ENCODE measurements around the gene EML5. TPM values are rescaled to one million over a fixed set of nuclear protein-coding genes. Genes with fewer than 3 reads are reported as not detected.
A peak's percentile ranks its signal among the peaks of the same experiment; 100 is the strongest.

EML5 gene
- total RNA-seq, result 0.93 TPM
- 1 to 10 TPM in 3 of 8 donors, under 1 TPM in 5; 0.38 to 1.7 (median 0.84) TPM for polyA plus RNA-seq (ENCODE audit: insufficient read depth in 1 of 8, insufficient read length in 8 of 8, low replicate concordance in 1 of 8)
- long read RNA-seq, donor 1, result 0 reads
- long read RNA-seq, donor 2, result 0 reads
- long read RNA-seq, donor 3, result 0 reads
- long read RNA-seq, donor 4, result 0 reads
- long read RNA-seq, donor 5, result 0 reads
- long read RNA-seq, donor 6, result 0 reads
- long read RNA-seq, donor 7, result 0 reads
- long read RNA-seq, donor 8, result 0 reads
- long read RNA-seq, donor 9, result 0 reads
- long read RNA-seq, donor 10, result 0 reads
- long read RNA-seq, donor 11, result 0 reads

GRCh38 chr14:88792473-88793258 is at the start of gene EML5:
Gene EML5, minus strand, starts transcription at chr14:88792953. Its CDS starts 450 bp downstream, at chr14:88792503.
- peaks cover 12% of the 10 kb centered on the region for H3K4me1 ChIP-seq (ENCODE audit: control insufficient read depth, insufficient read depth, low read length)
- WGBS (ENCODE audit: insufficient coverage), result under 1% methylated on average over 110 of the region's 111 CpGs
- no peaks in the 10 kb centered on the region for H3K9me3 ChIP-seq (replicated peaks; ENCODE audit: control insufficient read depth, low read depth, low read length)
- H3K36me3 ChIP-seq (ENCODE audit: control insufficient read depth, insufficient read depth, low read length), result no peaks in the 10 kb centered on the region
- peak within 1 kb of the TSS; percentile 7 for H3K27ac ChIP-seq (ENCODE audit: low read length)
- peak; percentile 86 for DNase-seq
- peak within 1 kb of the TSS; percentile 61 for H3K4me3 ChIP-seq (ENCODE audit: low read length)
- H3K27me3 ChIP-seq (ENCODE audit: control insufficient read depth, insufficient read depth, low read length), result peaks cover 18% of the 10 kb centered on the region

DNA sequence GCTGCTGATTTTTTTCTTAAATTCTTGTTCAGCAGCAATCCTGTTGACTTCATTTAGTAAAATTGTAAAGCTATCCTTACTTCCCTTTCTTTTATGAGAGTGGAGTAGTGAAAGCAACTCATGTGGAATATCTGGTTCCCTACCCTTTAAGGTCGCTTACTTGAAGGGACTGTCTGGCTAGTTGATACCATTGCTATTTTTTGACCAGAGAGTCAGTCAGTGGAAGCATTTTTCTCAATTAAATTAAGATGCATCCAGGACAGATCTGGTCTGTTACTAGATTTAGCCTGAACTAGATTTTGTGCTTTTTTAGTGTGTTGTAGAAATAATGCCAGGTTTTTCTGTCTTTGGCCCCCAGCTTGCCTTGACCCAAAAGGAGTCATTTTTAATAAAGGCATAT is 49.7 kb upstream of the EML5 start:
- H3K27ac ChIP-seq (ENCODE audit: low read length), result no peak overlapping the region
- DNase-seq, result no peak
- no peaks in the 10 kb centered on the region for H3K27me3 ChIP-seq (ENCODE audit: control insufficient read depth, insufficient read depth, low read length)
- H3K4me1 ChIP-seq (ENCODE audit: control insufficient read depth, insufficient read depth, low read length), result no peaks in the 10 kb centered on the region
- no peaks in the 10 kb centered on the region for H3K36me3 ChIP-seq (ENCODE audit: control insufficient read depth, insufficient read depth, low read length)
- no peaks in the 10 kb centered on the region for H3K9me3 ChIP-seq (replicated peaks; ENCODE audit: control insufficient read depth, low read depth, low read length)
- WGBS (ENCODE audit: insufficient coverage), result no CpG with 5 or more reads among the region's 1 CpG
- no peak overlapping the region for H3K4me3 ChIP-seq (ENCODE audit: low read length)

- DNase-seq, result no peak
- Histone ChIP-seq H3K4me3 (ENCODE audit: low read length) (no peak overlapping the region), H3K36me3 (ENCODE audit: control insufficient read depth, insufficient read depth, low read length) (no peaks in the 10 kb centered on the region), H3K27ac (ENCODE audit: low read length) (no peak overlapping the region), H3K9me3 (replicated peaks; ENCODE audit: control insufficient read depth, low read depth, low read length) (no peaks in the 10 kb centered on the region), H3K27me3 (ENCODE audit: control insufficient read depth, insufficient read depth, low read length) (no peaks in the 10 kb centered on the region), H3K4me1 (ENCODE audit: control insufficient read depth, insufficient read depth, low read length) (no peaks in the 10 kb centered on the region)
- no CpG with 5 or more reads among the region's 1 CpG for WGBS (ENCODE audit: insufficient coverage)
Measured at GRCh38 chr14:88841741-88842140, 49.0 kb upstream of the EML5 start.

DNA sequence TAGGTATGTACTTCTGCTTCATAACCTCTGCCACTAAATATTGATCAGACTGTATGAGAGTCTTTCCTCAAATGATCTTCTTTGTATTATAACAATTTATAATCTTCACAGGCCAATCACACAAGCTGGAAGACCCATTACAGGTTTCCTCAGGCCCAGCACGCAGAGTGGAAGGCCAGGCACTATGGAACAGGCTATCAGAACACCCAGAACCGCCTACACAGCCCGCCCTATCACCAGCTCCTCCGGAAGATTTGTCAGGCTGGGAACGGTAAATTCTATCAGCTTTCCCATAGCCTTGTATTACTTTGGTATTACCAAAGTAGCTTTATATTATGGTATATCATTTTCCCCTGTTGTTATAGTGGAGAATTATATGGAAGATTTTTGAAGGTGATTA is 48.2 kb upstream of the EML5 start:
- DNase-seq, result no peak
- no peaks in the 10 kb centered on the region for H3K4me1 ChIP-seq (ENCODE audit: control insufficient read depth, insufficient read depth, low read length)
- WGBS (ENCODE audit: insufficient coverage), result 100% methylated on average over 1 of the region's 5 CpGs
- no peak overlapping the region for H3K4me3 ChIP-seq (ENCODE audit: low read length)
- H3K36me3 ChIP-seq (ENCODE audit: control insufficient read depth, insufficient read depth, low read length), result no peaks in the 10 kb centered on the region
- no peaks in the 10 kb centered on the region for H3K9me3 ChIP-seq (replicated peaks; ENCODE audit: control insufficient read depth, low read depth, low read length)
- no peak overlapping the region for H3K27ac ChIP-seq (ENCODE audit: low read length)
- H3K27me3 ChIP-seq (ENCODE audit: control insufficient read depth, insufficient read depth, low read length), result no peaks in the 10 kb centered on the region

DNA sequence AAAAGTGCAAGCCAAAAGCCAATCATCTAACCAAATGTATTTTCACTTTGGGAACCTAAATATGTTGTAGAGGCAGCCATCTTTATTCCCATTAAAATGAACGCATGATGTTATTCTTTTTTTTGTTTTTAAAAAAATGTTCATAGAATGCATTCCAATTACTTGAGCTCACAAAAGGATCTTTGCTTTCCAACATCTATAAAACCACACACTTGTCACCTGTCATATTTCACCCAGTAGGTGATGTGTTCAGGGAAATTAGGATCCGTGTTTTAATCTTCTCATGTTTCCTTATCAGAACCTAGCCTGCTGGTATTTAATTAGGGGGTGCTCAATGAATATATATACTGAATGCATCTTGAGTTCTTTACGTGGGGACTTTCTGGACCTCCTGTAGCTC is 45.3 kb upstream of the EML5 start:
- WGBS (ENCODE audit: insufficient coverage), result no CpG with 5 or more reads among the region's 3 CpGs
- Histone ChIP-seq H3K36me3 (ENCODE audit: control insufficient read depth, insufficient read depth, low read length) (no peaks in the 10 kb centered on the region), H3K4me3 (ENCODE audit: low read length) (no peak overlapping the region), H3K9me3 (replicated peaks; ENCODE audit: control insufficient read depth, low read depth, low read length) (no peaks in the 10 kb centered on the region), H3K27ac (ENCODE audit: low read length) (no peak overlapping the region), H3K4me1 (ENCODE audit: control insufficient read depth, insufficient read depth, low read length) (no peaks in the 10 kb centered on the region), H3K27me3 (ENCODE audit: control insufficient read depth, insufficient read depth, low read length) (no peaks in the 10 kb centered on the region)
- no peak for DNase-seq

- Histone ChIP-seq H3K4me3 (ENCODE audit: low read length) (no peak overlapping the region), H3K4me1 (ENCODE audit: control insufficient read depth, insufficient read depth, low read length) (no peaks in the 10 kb centered on the region), H3K27ac (ENCODE audit: low read length) (no peak overlapping the region), H3K9me3 (replicated peaks; ENCODE audit: control insufficient read depth, low read depth, low read length) (no peaks in the 10 kb centered on the region), H3K27me3 (ENCODE audit: control insufficient read depth, insufficient read depth, low read length) (no peaks in the 10 kb centered on the region), H3K36me3 (ENCODE audit: control insufficient read depth, insufficient read depth, low read length) (no peaks in the 10 kb centered on the region)
- no peak for DNase-seq
- no CpG with 5 or more reads among the region's 1 CpG for WGBS (ENCODE audit: insufficient coverage)
Measured at GRCh38 chr14:88837495-88837894, 44.7 kb upstream of the EML5 start.

DNA sequence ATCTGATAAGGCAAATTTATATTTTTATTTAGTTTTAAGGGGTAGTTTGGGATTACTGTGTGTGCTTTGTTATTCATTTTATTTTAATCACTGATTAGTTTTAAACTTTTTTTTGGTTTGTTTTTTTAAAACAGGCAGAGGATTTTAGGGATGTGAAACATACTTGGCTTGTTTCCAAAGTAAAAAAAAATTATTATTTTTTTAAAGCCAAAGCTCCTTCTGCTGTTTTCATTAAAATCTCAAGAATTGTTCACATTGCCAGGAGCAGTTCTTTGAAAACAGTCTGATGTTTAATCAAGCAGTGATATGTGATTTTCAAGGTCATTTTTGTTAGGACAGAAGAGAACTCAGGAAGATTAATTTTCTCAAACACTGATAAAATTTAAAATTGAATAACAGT is 42.9 kb upstream of the EML5 start:
- no peak overlapping the region for H3K27ac ChIP-seq (ENCODE audit: low read length)
- H3K27me3 ChIP-seq (ENCODE audit: control insufficient read depth, insufficient read depth, low read length), result no peaks in the 10 kb centered on the region

DNA sequence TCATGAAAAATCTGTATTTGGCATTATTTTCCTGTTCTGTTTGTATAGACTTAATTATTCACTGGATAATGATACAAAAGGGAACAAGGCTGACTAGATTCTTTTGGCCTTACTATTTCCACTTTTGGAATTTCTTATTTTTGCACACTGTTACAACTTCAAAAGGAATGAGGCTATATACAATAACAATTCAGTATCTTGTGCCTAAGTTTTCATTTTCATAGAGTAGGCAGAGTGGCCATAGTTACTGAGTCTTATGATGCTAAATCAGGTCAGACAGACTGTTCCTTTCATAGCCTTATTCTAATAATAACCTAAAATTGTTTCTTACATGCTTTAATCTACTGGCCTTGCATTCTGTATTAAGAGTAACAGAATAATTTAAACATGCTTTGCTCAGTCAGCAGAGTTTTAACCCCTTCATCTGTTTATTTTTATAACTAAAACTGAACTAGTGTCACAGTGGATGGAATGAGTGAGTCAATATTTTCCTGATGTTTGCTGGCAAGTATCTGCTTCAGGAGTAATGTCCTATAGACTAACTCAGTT is 42.2 kb upstream of the EML5 start:
- H3K9me3 ChIP-seq (replicated peaks; ENCODE audit: control insufficient read depth, low read depth, low read length), result no peaks in the 10 kb centered on the region
- H3K36me3 ChIP-seq (ENCODE audit: control insufficient read depth, insufficient read depth, low read length), result peaks cover 2% of the 10 kb centered on the region
- no peaks in the 10 kb centered on the region for H3K27me3 ChIP-seq (ENCODE audit: control insufficient read depth, insufficient read depth, low read length)
- peak overlapping the region; percentile 8 for H3K27ac ChIP-seq (ENCODE audit: low read length)
- peak; percentile 53 for DNase-seq
- H3K4me1 ChIP-seq (ENCODE audit: control insufficient read depth, insufficient read depth, low read length), result no peaks in the 10 kb centered on the region
- H3K4me3 ChIP-seq (ENCODE audit: low read length), result no peak overlapping the region

More for the DNA sequence above, 42.9 kb upstream of the EML5 start:
- Histone ChIP-seq H3K4me1 (ENCODE audit: control insufficient read depth, insufficient read depth, low read length) (no peaks in the 10 kb centered on the region), H3K36me3 (ENCODE audit: control insufficient read depth, insufficient read depth, low read length) (peaks cover 2% of the 10 kb centered on the region), H3K9me3 (replicated peaks; ENCODE audit: control insufficient read depth, low read depth, low read length) (no peaks in the 10 kb centered on the region), H3K4me3 (ENCODE audit: low read length) (no peak overlapping the region)
- peak; percentile 41 for DNase-seq

DNA sequence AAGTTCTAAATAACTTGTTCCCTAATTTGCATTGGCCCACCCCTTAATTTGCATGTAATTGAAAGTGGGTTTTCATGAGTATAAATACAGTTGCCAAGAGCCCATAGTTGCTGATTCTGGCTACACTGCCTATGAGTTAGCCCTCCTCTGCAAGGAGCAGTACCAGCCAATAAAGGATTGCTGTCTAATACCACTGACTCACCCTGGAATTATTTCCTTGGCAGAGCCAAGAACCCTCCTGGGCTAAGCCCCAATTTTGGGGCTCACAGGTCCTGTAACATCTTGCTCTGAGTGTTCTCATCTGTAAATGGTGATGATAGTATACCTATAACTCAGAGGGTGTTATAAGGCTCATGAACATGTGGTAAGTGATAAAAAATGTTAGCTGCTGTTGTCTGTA is 38.5 kb upstream of the EML5 start:
- no peaks in the 10 kb centered on the region for H3K27me3 ChIP-seq (ENCODE audit: control insufficient read depth, insufficient read depth, low read length)
- DNase-seq, result peak; percentile 28
- no peak overlapping the region for H3K27ac ChIP-seq (ENCODE audit: low read length)
- no peaks in the 10 kb centered on the region for H3K9me3 ChIP-seq (replicated peaks; ENCODE audit: control insufficient read depth, low read depth, low read length)
- H3K36me3 ChIP-seq (ENCODE audit: control insufficient read depth, insufficient read depth, low read length), result peaks cover 2% of the 10 kb centered on the region
- no peak overlapping the region for H3K4me3 ChIP-seq (ENCODE audit: low read length)
- no peaks in the 10 kb centered on the region for H3K4me1 ChIP-seq (ENCODE audit: control insufficient read depth, insufficient read depth, low read length)

- no peaks in the 10 kb centered on the region for H3K9me3 ChIP-seq (replicated peaks; ENCODE audit: control insufficient read depth, low read depth, low read length)
- H3K36me3 ChIP-seq (ENCODE audit: control insufficient read depth, insufficient read depth, low read length), result peaks cover 2% of the 10 kb centered on the region
- H3K27ac ChIP-seq (ENCODE audit: low read length), result no peak overlapping the region
- H3K27me3 ChIP-seq (ENCODE audit: control insufficient read depth, insufficient read depth, low read length), result no peaks in the 10 kb centered on the region
- H3K4me3 ChIP-seq (ENCODE audit: low read length), result no peak overlapping the region
- peaks cover 7% of the 10 kb centered on the region for H3K4me1 ChIP-seq (ENCODE audit: control insufficient read depth, insufficient read depth, low read length)
- 60% methylated on average over 1 of the region's 4 CpGs for WGBS (ENCODE audit: insufficient coverage)
- DNase-seq, result no peak
Measured at GRCh38 chr14:88829685-88830302, 37.0 kb upstream of the EML5 start.
